Right lobe of liver (tissue), 6 donors: Measurements from ENCODE around the gene NUP210. TPM values are rescaled to one million over a fixed set of nuclear protein-coding genes. Genes with fewer than 3 reads are reported as not detected.

Experiments used
- ATAC-seq, 4 donors: fragments of 200-7000 bp; cut with Tn5 transposase; one replicate each; pipeline ENCODE4 v1.9.1; 2020; ENCODE audit warnings: mild to moderate bottlenecking in 4 of 4, moderate library complexity in 4 of 4
- DNase-seq, 3 donors: peaks; one replicate each; pipeline ENCODE4 v3.0.0-alpha.2; 2020
- H3K27ac ChIP-seq, 3 donors: fragments of 200-600 bp; one replicate each; pipeline ENCODE4 v1.8.0; 2022
- H3K27me3 ChIP-seq, 2 donors: fragments of 200-600 bp; one replicate each; pipeline ENCODE4 v1.8.0; 2022
- H3K36me3 ChIP-seq, 4 donors: fragments of 200-600 bp; sonication (generic) in 1 of 4; one replicate each; pipeline versions ENCODE4 v1.5.1 to v1.8.0; 2017 to 2022; ENCODE audit warnings: control low read depth in 1 of 4
- H3K4me1 ChIP-seq, 4 donors: fragments of 200-600 bp; sonication (generic) in 1 of 4; one replicate each; pipeline versions ENCODE4 v1.5.1 to v1.8.0; 2017 to 2022; ENCODE audit warnings: control low read depth in 1 of 4
- H3K4me3 ChIP-seq, 3 donors: fragments of 200-600 bp; one replicate each; pipeline ENCODE4 v1.8.0; 2022
- H3K9me3 ChIP-seq, 4 donors: fragments of 200-600 bp; sonication (generic) in 1 of 4; one replicate each; pipeline versions ENCODE4 v1.5.1 to v1.8.0; 2017 to 2022; ENCODE audit warnings: control low read depth in 1 of 4
- POLR2A ChIP-seq: fragments of 450-650 bp; IDR thresholded peaks from one replicate; pipeline ENCODE4 v1.6.1; 2017; ENCODE audit warnings: antibody characterized with exemption, mild to moderate bottlenecking
- WGBS: methylation state at CpG from one replicate; pipeline ENCODE4 v1.1.6; 2018; ENCODE audit warnings: low coverage, low lambda C conversion rate; ENCODE audit not compliant: insufficient coverage; ENCODE audit errors: missing lambda C conversion rate; 5-methylcytosine and 5-hydroxymethylcytosine counted together
- intact Hi-C, 2 donors: fragments of 100-400 bp; cut with DNase I; formaldehyde crosslinking; loops; one replicate each; pipeline versions ENCODE4 v1.11.2 to v1.14.1; 2022
- total RNA-seq, 6 experiments: library from RNA; depleted of rRNA in 2 of 6; stranded (reverse); fragments of >200 nt in 2 of 6; fragmentation: NEBNext Ultra II Directional in 3 of 6; extraction: Animal tissue kit (Norgen Biotek cat#: 25700) in 3 of 6; gene quantifications; one replicate each; pipeline versions ENCODE4 v1.1.0 to v1.2.4, GENCODE V29; 2016 to 2023
- TF ChIP-seq, protein P1 (sequence below), 4 donors: fragments of 200-600 bp in 3 of 4; fragments of 450-650 bp in 1 of 4; IDR thresholded peaks; one replicate each; pipeline versions ENCODE4 v1.5.1 to v1.8.0; 2016 to 2022; ENCODE audit warnings: antibody characterized with exemption in 4 of 4, mild to moderate bottlenecking in 2 of 4
- donor health status: DM: no; HTN: yes; CAD: no.
- donor health status: DM: no; HTN: no; CAD: no.
- donor health status: DM: no; HTN: no; CAD: no.
- donor health status: DM: no; HTN: yes; CAD: no.
- donor health status: DM: no; HTN: yes; CAD: no.

NUP210 gene
- total RNA-seq, 6 experiments from 2014 or later = 11.7 to 17.7 (median 15.6) TPM

DNA sequence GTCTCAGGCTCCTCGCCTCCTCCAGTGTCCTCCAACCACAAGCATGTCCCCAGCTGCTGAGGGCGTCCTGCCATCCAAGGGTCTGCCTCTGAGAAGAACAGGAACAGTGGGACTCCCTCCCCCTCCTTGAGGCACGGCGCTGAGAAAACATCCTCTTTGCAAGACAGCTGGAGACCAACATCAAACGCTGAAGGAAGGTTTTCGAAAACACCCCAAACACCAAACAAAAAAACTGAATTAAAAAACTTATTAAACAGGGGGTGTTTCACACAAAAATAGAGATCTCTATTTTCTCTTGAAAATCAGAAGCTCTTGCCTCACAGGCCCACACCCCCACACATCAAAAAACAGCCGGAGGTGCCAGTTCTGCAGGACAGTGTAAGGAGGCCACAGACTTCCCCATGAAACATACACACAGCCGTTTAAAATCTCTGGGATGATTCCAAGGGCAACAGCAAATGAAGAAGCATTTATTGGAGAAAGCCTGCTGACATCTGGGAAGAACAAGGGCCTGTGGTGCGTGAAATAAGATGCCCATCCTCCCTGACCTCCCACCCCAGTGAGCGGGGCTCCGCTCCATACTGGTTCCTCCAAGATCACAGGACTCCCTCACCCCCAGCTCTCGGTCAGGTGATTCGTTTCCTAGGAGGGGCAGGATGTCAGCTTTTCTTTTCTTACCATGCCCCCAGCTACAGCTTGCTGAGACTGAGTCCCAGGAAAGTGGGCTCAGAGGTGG is 71.3 kb downstream of the NUP210 start:
- no peak overlapping the region for H3K4me3 ChIP-seq
- no peak for DNase-seq
- peaks cover 0 to 29% (median 7%) of the 10 kb centered on the region in 4 donors for H3K36me3 ChIP-seq
- no peak for TF ChIP-seq POLR2A
- TF ChIP-seq, protein P1, sequence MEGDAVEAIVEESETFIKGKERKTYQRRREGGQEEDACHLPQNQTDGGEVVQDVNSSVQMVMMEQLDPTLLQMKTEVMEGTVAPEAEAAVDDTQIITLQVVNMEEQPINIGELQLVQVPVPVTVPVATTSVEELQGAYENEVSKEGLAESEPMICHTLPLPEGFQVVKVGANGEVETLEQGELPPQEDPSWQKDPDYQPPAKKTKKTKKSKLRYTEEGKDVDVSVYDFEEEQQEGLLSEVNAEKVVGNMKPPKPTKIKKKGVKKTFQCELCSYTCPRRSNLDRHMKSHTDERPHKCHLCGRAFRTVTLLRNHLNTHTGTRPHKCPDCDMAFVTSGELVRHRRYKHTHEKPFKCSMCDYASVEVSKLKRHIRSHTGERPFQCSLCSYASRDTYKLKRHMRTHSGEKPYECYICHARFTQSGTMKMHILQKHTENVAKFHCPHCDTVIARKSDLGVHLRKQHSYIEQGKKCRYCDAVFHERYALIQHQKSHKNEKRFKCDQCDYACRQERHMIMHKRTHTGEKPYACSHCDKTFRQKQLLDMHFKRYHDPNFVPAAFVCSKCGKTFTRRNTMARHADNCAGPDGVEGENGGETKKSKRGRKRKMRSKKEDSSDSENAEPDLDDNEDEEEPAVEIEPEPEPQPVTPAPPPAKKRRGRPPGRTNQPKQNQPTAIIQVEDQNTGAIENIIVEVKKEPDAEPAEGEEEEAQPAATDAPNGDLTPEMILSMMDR (IDR thresholded peaks at IDR 0.05) = no peak
- H3K27me3 ChIP-seq = no peaks in the 10 kb centered on the region
- intact Hi-C loops = no loop called here
- WGBS = 54% methylated on average over 8 of the region's 13 CpGs
- H3K27ac ChIP-seq = no peak overlapping the region
- no peaks in the 10 kb centered on the region for H3K4me1 ChIP-seq
- no peak for ATAC-seq
- H3K9me3 ChIP-seq = no peaks in the 10 kb centered on the region

DNA sequence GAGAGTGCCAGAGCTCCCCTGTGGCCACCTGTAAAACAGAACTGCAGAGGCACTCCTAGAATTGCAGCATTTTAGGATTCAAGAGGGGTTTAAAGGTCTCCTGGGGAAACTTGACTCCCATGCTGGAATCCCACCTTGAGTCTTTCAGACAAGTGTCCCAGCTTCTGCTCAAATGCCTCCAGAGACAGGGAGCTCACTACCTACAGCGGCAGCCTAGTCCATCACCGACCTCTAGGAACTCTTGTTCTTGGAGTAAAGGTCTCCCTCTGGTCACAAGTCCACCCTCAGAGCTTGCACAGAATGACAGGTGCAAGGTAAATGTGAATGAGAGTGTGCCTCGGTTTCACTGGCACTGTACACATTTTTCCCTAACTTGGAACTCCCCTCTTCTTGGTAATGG is 72.0 kb downstream of the NUP210 start:
- WGBS = 71% methylated on average over 1 of the region's 3 CpGs
- no peaks in the 10 kb centered on the region for H3K9me3 ChIP-seq
- TF ChIP-seq, protein P1 (IDR thresholded peaks at IDR 0.05) = no peak
- TF ChIP-seq POLR2A = no peak
- no peaks in the 10 kb centered on the region for H3K27me3 ChIP-seq
- intact Hi-C loops = no loop called here
- H3K4me1 ChIP-seq = no peaks in the 10 kb centered on the region
- DNase-seq = no peak
- H3K4me3 ChIP-seq = no peak overlapping the region
- no peak overlapping the region for H3K27ac ChIP-seq
- ATAC-seq = no peak
- H3K36me3 ChIP-seq = peaks cover 0 to 29% (median 6%) of the 10 kb centered on the region in 4 donors

DNA sequence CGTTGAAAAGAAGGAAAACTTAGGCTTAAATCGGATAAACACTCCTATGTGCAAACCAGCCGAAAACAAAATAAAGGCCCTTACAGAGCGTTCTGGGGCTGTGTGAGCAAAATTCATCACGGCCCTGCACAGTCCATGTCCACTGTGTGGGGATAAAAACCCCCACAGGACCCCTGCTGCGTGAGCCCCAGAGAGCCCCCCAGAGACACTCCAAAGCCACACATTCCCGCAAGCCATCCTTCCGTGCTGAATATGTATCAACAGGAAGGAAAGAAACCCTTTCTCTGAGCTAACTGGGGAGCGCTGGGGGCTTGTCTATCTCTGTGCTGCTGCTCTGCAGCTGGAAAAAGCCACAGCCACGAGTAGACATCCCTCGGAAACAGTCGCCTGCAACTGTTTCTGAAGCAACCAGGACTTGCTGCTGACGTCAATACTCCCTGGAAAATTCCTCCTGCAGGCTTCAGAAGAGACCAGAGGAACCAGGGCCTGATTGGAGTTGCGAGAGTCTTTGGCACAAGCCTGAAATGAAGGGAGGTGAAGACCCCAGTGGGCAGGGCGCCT is 72.7 kb downstream of the NUP210 start:
- no peaks in the 10 kb centered on the region for H3K9me3 ChIP-seq
- H3K27ac ChIP-seq = no peak overlapping the region
- H3K4me3 ChIP-seq = no peak overlapping the region
- 89% methylated on average over 7 of the region's 15 CpGs for WGBS
- DNase-seq (no peak), ATAC-seq (no peak)
- no peak for TF ChIP-seq POLR2A
- TF ChIP-seq, protein P1 (IDR thresholded peaks at IDR 0.05) = no peak
- intact Hi-C loops = no loop called here
- H3K27me3 ChIP-seq = no peaks in the 10 kb centered on the region
- H3K4me1 ChIP-seq = no peaks in the 10 kb centered on the region
- peaks cover 0 to 25% (median 6%) of the 10 kb centered on the region in 4 donors for H3K36me3 ChIP-seq

DNA sequence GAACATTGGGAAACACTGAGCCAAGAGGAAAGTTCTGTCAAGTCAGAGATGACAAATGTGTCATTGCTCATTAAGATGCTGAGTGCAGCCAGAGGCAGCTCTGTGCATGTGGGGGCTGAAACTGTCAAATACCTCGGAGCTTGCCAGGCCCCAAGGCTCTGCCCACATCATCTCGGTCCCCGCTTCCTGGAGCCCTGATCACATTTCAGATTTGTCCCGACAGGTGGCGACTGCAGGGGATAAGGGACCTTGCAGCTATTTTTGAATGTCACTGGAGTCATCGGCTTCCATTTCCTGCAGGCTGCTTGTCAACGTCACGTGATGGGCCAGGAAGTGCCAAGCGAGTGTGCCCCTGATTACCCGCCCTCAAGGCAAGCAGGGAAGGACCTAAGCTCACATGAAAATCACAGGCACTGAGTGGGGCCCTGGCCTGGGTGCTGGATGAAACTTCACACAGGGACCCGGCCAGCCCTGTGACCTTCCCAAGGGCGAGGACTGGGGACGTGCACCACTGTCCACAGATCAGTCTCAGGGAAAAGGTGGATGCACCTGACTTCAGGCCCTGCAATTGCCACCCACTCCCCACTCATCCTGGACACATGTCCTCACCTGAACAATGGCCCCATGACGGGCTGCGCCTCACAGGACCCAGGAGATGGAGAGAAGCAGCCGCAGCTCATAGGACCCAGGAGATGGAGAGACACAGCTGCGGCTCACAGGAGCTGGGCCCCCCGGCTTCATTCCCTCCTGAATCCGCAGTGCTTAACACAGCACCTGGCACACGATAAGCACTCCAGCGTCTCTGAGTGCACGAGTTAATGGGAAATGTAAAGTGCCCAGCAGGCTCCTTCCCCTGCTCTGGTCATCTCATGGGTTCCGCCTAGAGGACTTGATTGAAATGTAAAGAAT is 73.4 kb downstream of the NUP210 start:
- Histone ChIP-seq H3K27ac (no peak overlapping the region), H3K27me3 (no peaks in the 10 kb centered on the region), H3K9me3 (no peaks in the 10 kb centered on the region), H3K4me3 (no peak overlapping the region), H3K4me1 (no peaks in the 10 kb centered on the region), H3K36me3 (peaks cover 0 to 24% (median 6%) of the 10 kb centered on the region in 4 donors)
- WGBS = 66% methylated on average over 5 of the region's 23 CpGs
- DNase-seq (no peak), ATAC-seq (no peak)
- TF ChIP-seq, protein P1 (IDR thresholded peaks at IDR 0.05) = no peak
- TF ChIP-seq POLR2A = no peak
- intact Hi-C loops = no loop called here
